Stimulated activated CD8-positive, alpha-beta memory T cell treated with anti-CD3 and anti-CD28 coated beads, Interleukin-7, amount 100 ng/mL, for 1 hour (primary cell): ENCODE data around the gene SLC39A3.

ENCODE experiments used
- DNase-seq, 2 donors: peaks; one replicate each; pipeline ENCODE4 v3.0.0-alpha.2; 2020; ENCODE audit warnings: low read depth in 2 of 2

Gene SLC39A3

DNA sequence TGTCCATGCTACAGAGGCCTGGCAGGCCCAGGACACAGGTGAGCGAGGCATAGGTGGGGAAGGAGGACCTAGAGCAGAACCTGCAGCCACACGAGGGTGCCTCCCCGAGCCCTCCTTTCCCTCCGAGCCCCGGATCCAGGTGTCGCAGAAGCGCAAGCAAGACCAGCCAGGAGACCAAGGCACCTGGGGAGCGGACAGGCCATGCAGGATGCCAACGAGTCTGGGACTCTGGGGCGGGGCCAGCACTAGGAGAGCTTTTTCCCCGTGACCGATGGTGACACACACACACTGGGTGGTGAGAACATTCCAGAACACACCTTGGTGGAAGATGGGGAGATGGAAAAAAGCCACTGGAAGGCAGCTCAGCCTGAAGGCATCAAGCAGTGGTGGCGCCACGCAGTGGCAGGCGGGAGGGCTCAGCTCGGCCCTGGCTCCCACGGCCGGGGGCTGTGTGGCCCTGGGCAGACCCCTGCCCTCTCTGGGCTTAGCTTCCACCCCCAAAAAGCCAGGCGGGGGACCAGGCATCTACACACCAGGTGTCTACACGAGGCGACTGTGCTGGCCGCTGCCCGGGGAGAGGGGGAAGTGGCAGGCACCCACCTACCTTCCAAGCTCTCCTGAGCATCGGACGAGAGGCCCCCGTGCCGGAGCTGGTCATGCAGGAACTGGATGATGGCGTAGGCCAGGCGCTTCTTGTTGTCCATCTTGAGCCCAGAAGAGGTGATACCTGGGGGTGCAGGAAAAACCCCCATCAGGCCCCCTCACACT, 28.7 kb upstream of the SLC39A3 start:
- DNase-seq = no peak

DNA sequence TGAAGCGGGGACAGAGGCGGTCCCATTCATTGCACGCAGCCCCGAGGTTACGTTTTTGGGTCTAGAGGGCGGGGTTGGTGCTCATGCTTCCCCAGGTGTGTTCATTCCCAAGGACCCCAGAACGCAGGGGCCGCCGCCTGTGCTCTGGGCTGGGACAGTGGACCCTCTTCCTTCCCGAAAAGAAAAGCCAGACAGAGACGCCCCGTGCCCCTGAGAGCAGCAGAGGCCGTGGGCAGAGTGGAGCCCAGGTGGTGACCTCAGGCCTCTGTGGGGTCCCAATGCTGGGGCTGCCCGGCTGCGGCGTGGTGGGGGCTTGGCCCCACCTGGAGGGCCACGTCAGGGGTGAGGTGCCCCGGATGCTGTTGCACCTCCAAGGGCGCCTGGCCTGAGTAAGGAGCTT, 27.9 kb upstream of the SLC39A3 start:
- no peak for DNase-seq

DNA sequence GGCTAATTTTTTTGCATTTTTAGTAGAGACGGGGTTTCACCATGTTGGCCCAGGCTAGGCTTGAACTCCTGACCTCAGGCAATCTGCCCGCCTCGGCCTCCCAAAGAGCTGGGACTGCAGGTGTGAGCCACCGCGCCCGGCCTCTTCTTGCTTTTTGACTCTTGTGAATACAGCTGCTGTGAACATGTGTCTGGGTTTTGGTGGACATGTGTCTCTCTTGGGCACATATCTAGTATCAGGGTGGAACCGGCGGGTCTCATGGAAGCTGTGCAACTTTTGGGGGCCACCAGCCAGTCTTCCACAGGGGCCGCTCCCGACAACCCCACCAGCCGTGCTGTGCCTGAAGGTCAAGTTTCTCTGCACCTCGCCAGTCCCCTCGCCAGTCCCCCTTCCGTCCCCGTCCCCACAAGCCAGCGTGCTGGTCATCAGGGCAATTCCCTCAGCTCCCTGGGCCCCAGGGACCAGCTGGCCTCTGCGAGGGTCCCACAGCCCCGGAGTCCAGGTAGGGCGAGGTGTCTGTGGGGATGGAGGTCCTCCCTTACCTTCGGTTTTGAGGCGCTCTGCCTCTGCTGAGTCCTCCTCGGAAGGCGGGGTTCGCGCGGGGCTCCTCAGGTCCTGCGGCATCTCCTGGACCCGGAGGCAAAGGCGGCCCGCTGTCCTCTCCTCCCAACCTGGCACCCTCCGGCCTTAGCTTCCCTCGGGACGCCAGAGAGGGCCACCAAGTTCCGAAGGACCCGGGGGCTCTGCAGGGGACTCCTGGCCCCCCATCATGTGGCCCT, 27.0 kb upstream of the SLC39A3 start:
- DNase-seq = no peak

DNA sequence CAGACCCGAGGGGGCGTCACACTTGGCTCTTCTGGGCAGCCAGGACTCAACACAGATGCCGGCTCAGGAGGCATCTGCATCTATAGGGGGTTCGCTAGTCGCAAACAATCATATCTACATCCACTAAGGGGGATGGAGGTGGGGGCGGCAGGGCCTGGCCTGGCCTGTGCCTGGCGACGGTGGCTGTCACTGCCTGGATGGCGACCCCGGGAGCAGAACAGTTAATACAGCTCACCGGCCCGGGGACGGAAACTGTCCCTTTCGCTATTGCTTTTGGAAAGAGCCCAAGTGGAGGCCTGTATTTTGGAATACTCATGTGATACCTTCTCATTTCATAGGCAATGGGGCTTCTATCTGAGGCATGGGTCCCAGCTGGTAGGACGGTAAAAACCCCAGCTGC, 25.6 kb upstream of the SLC39A3 start:
- no peak for DNase-seq

DNA sequence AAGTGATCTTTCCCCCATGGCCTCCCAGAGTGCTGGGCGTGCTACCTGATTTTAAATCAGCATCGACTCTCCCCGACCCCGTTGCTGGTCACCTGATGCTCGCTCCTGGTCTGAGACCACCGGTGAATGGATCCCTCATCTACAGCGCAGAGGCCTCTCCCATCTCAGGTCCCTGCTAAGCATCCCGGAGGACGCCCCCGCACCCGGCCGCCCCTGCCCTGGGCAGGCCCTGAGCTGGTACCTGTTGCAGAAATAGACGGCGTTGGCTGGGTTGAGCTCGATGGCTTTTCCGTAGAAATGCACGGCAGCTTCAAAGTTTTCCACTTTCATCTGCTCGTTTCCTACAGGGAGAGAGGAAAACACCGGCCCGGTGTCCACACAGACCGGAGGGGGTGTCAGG, 25.1 kb upstream of the SLC39A3 start:
- no peak for DNase-seq

DNA sequence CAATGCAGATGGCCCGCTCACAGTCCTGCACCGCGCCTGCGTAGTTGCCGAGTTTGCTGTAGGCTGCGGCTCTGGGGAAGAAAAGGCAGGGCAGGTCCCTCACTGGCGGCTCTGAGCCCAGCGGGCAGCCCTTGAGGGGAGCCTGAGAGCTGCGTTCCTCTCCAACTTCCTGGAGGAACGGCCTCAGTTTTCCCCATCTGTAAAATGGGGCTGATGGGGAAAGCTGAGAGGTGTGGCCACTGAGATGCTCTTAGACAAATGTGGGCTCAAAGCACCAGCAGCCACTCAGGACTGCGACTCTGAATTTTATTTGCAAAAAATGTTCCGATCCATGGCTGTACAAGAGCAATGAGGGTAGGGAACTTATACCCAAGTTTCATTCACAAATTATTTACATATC, 23.9 kb upstream of the SLC39A3 start:
- no peak for DNase-seq

DNA sequence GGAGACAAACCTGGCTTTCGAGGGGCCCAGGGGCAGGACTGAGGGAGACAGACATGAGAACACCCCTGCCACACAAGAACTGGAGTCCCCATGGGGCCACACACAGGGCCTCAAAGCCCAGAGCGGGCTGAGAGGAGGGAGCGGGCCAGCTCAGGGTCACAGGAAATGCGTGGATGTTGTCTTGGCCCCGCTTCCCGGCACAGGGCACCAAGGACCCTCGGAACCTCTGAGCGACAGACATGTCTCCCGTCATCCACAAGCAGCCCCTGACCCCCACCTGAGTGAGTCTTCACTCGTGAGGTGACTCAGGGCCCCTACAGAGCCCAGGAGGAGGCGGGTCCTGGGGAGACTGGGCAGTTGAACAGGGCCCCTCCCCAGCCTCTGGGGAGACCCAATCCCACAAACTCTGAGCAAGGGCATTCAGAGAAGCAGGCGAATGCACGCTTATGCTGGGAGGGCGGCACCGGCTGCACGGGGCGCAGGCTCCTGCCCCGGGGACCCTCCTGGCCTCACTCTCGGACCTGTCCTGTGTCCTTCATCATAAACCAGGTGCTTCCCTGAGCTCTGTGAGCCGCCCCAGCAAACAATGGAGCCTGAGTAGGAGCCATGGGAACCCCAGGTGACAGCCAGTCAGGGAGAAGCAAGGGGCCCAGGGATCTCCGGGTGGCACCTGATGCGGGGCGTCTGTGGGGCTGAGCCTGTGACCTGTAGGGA, 23.1 kb upstream of the SLC39A3 start:
- no peak for DNase-seq

DNA sequence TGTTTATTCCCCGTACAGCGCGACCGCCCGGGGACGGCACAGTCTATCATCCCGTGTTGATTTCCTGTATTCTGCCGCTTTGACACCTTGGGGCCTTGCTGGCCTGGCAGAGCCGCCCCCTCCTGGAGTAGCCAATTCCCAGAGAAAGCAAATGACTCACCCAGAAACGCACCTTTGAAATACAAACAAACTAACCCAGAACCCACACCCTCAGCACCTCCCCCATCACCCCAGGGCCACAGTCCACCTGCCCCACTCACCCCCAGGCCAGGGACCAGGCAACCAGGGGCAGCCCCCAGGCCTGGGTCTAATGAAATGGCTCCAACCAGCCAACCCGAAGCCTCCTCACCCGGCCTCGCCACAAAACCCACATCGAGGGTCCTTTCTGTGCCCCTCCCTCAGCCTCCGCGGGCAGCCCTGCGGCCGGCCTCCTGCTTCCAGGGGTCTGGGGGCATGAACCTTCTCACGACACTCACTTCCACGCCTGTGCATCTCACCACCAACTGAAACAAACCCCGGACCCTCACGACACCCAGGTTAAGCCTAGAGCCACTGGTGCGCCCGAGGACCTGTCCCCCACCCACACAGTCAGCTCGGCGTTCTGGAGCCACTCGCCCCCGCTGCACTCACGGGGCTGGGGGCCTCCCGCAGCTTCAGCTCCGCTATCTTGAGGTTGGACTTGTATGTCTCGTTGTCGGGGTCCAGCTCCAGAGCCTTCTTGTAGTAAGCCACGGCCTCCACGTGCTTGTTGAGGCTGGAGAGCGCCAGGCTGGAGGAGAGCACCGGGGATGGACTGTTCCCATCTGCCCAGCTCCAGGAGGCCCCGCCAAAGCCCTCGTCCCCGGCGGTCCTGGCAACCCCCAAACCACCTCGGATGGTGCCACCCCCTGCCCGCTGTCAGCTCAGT, 22.3 kb upstream of the SLC39A3 start:
- DNase-seq = no peak

DNA sequence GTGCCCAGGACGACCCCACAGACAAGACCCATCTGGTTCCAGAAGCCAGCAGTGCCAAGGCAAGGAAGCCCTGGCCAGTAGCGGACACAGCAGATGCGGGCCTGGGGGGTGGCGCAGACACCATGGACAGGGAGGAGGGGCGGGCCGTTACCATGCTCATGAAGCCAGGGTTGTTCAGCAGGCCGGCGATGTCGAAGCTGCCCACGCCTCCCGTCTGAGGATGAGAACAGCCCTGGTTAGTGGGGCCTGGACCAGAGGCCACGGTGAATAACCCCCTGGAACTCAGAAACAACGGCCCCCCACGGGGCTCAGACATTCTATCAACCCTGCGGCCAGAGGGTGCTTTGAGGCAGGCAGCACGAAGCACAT, 21.5 kb upstream of the SLC39A3 start:
- no peak for DNase-seq

DNA sequence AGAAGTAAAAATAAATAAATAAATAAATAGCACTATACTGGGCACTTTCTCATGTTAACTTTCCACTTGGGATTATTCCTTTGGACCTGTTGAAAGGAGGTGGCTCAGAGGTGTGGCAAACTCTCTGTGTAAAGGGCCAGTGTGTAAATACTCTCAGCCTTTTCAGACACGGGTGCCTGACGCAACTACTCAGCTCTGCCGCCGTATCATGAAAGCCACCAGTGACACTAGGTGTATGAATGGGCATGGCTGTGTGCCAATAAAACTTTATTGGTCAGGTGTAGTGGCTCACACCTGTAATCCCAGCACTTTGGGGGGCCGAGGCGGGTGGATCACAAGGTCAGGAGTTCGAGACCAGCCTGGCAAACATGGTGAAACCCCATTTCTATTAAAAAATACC, 20.1 kb upstream of the SLC39A3 start:
- DNase-seq = no peak

DNA sequence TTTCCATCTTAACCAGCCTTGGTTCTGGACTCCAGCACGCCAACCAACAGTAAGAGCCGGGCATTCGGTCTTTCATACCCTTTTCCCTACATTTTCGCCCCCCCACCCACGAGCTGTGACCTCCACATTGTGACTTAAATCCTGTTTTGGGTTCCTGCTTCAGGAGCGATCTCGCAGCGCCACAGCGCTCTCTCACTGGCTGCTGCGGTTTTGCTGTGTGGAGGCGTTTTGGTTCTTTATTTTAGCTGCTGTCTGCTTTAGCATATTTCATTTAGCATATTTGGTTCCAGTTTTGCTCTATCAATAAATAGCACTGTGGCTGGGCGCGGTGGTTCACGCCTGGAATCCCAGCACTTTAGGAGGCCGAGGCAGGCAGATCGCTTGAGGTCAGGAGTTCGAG, 19.5 kb upstream of the SLC39A3 start:
- no peak for DNase-seq

DNA sequence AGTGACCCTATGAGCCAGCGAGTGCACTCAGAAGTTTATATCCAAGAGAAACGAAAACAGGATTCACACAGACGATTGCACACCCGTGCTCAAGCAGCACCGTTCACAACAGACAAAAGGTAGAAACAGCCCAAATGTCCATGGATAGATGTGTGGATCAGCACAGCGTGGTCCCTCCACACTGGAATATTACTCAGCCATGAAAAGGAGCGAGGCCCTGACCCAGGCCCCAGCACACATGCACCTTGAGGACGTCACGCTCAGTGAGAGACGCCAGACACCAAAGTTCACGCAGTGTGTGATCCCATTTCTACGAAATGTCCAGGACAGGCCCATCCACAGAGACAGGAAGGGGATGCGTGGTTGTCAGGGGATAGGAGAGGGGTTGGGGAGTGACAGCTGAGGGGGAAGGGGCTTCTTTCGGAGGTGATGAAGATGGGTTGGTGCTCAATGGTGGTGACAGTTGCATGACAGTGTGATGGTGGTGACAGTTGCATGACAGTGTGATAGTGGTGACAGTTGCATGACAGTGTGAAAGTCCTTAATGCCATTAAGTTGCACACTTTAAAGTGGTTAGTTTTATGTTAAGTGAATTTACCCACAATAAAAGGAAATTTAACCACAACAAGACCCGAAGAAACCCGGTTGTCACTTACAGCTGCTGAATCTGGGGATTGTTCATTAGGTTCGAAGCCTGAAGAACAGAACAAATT, 18.9 kb upstream of the SLC39A3 start:
- DNase-seq = no peak

DNA sequence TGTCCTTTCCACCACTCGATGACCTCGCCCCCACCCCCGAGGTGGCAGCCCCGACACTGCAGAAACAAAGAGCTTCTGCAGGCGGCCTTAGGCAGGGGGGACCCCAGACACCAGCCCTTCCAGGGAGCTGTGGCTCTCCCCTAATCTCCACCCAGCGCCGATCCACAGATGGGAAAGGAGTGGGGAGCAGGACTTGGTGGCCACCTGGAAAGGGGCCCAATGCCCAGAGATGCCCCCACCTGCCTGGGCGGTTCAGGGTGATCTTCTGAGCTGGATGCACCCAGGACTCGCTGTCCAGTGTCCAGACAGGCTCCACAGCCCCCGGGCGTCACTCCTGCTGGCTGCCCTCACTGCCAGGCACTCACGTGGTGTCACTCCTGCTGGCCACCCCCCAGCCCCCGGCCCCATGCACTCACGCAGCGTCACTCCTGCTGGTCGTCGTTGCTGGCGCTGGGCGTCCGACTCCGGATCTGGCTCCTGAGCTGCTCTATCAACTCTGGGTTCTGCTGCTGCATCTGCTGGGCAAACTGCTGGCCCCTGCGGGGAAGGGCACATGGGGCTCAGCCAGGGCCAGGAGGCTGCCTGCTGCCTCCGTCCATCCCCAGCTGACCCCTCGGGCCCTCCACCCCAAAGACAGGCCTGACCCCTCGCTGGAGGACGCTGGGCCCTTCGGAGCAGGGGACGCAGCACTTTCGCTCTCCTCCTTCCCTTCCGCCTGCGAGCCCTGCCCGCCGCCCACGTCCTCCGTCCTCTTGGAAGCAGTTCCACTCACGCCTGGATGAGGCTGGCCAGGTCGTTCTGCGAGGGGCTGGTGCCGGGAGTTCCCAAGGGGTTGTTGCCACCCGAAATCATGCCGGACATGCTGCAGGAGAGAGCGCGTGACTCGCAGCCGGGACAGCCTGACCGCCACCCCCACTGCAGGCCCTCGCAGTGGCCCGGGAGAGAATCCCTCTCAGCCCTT, 17.4 kb upstream of the SLC39A3 start:
- no peak for DNase-seq

DNA sequence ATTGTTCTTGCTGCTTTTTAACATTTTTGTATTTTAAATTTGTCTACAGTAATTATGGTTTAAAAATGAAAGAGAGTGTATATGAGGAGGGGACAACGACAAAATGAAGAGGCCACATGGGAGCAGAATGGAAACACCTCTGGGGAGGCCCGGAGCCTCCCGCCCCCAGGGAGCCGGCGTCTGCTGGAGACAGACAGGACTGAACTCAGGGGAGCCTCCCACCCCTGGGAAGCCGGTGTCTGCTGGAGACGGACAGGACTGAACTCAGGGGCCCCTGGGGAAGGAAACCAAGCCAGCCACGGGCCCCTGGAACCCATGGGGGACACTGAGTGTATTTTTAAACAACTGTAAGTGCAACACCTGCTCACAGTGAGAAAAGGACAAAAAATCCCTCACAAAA, 16.7 kb upstream of the SLC39A3 start:
- no peak for DNase-seq

DNA sequence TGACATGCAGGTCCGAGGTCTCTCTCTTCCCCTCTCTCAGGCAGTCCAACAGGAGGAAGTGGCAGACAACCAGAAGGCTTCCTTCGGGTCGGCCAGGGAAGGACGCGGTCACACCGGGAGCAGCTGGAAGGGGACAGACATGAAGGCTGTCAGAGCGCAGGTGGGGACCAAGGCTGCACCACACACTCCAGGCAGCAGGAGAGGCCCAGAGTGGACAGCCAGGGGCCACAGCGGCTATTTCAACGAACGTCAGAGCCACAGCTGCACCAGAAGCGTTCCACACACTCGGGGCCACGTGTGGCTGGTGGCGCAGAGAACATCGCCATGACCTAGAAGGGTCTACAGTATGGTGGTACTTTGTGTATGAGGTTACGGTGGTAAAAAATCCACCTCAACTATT, 16.0 kb upstream of the SLC39A3 start:
- no peak for DNase-seq

DNA sequence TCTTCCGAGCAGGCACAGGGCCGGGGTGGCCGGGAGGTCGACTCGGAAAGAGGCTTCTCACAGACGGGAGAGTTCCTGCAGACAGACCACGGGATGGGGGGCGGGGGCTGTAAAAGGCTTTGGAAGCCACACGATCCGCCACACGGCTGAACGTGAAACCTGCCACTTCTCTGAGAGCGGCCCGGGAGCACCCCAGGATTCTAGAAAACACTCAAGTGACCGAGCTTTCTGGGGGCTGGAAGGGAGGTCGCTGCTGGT, 15.6 kb upstream of the SLC39A3 start:
- DNase-seq = no peak

DNA sequence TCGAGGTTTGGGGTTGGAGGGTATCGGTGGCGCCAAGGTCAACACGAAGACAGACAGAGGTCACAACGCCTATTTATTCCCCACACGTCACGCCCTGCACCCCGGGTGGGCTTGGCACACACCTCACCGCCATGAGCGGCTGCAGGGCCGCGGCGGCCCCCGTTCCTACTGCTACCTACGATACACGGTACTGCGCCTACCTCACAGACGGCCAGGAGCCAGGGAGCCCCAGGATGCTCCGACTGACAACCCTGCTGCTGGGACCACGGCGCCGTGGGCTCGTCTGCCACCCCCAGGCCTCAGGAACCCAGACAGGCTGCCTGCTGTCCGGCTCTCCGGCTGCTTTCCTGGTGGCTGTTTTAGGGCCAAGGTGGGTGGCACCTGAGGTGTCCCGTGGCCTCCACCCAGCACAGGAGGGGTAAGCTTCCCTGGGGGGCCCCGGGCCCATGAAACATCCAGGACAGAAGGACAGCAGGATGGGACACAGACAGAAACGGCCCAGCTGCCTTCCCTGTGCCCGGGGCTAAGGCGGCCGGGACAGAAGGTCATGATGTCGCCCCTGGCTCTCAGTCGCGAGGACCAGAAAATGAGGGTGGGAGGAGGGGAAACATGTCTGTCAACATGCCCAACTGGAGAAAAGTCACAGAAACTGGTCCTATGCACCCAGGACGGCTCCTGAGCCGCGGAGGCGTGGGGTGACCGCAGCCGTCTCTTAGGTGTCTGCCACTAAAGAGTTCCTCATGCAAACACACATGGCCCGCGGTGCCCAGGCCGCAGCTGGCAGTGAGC, 15.0 kb upstream of the SLC39A3 start:
- no peak for DNase-seq

DNA sequence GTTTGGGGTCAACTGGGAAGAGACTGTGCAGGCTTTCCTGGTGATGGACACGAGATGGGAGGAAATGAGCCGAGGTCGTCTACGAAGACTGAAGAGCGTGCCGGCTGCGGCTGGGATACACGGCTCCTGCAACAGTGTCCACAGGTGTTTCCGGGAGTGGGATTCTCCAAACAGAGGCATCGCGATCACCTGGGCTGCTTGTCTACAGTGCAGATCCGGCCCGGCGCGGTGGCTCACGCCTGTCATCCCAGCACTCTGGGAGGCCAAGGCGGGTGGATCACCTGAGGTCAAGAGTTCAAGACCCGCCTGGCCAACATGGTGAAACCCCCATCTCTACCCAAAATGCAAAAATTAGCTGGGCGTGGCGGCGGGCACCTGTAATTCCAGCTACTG, 11.6 kb upstream of the SLC39A3 start:
- no peak for DNase-seq

DNA sequence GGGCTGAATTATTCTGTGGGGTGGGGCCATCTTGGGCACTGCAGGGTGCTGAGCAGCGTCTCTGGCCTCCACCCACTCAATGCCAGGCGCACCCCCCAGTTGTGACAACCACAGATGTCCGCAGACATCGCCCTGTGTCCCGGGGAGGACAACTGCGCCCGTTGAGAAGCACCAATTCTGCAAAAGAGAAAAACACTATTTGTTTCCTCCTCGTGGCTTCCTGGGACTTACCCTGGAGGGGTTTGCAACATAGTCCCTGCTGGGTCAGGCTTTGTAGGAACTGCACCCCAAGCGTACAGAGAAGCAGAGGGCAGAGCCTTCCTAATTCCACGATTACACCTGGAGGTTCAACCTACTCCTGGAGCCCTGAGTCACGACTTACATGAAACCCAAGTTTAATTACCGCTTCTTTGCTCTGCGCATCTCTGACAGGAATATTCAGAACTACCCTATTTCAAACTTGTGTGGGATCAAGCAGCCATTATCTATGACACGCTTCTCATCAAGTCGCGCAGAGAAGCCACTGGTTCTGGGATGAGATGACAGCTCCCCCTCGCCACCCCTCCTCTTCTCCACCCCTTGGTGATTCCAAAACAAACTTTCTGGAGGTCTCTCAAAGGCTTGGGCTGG, 11.1 kb upstream of the SLC39A3 start:
- no peak for DNase-seq
